ENCODE results near the gene ZBP1. TPM values are rescaled to one million over a fixed set of nuclear protein-coding genes. Genes with fewer than 3 reads are reported as not detected.

Gene ZBP1
- polyA plus RNA-seq, 1 experiment = not detected

- H3K4me3 ChIP-seq (ENCODE audit: low read depth, low read length) = no peak overlapping the region
- CTCF ChIA-PET = no interaction called here
- H3K9me3 ChIP-seq (ENCODE audit: control insufficient read depth, insufficient read depth, low read length) = no peaks in the 10 kb centered on the region; the same call in 1 of the 2 replicates
- POLR2A ChIA-PET = no interaction called here
- H3K27me3 ChIP-seq (ENCODE audit: control insufficient read depth, insufficient read depth, low read length) = no peaks in the 10 kb centered on the region
- no peak overlapping the region for H3K27ac ChIP-seq (ENCODE audit: low read depth, low read length)
- TF ChIP-seq CTCF (IDR thresholded peaks at IDR 0.05; ENCODE audit: low read depth, low read length) = no peak
- DNase-seq (ENCODE audit: low read depth, low spot score) = no peak
Measured at GRCh38 chr20:57647006-57647932, 27.0 kb upstream of the ZBP1 start.

GRCh38 chr20:57638895-57639236 is 18.6 kb upstream of the ZBP1 start:
- H3K9me3 ChIP-seq (ENCODE audit: control insufficient read depth, insufficient read depth, low read length) = no peaks in the 10 kb centered on the region
- no peak for DNase-seq (ENCODE audit: low read depth, low spot score)
- H3K27me3 ChIP-seq (ENCODE audit: control insufficient read depth, insufficient read depth, low read length) = peaks cover 15% of the 10 kb centered on the region
- TF ChIP-seq CTCF (IDR thresholded peaks at IDR 0.05; ENCODE audit: low read depth, low read length) = no peak
- ChIA-PET POLR2A (interaction anchor here (0.7 kb wide), 1 partner anchor 243 kb away, joined by 6 read pairs; no protein-coding TSS in a partner anchor), CTCF (interaction anchor here (1.1 kb wide), 1 partner anchor 571 kb away, joined by 4 read pairs; no protein-coding TSS in a partner anchor)
- H3K27ac ChIP-seq (ENCODE audit: low read depth, low read length) = no peak overlapping the region
- H3K4me3 ChIP-seq (ENCODE audit: low read depth, low read length) = no peak overlapping the region

GRCh38 chr20:57638173-57638894 is 18.1 kb upstream of the ZBP1 start:
- no peak for TF ChIP-seq CTCF (IDR thresholded peaks at IDR 0.05; ENCODE audit: low read depth, low read length)
- POLR2A ChIA-PET = interaction anchor here (0.7 kb wide), 1 partner anchor 242 kb away, joined by 6 read pairs; no protein-coding TSS in a partner anchor
- DNase-seq (ENCODE audit: low read depth, low spot score) = no peak
- peaks cover 15% of the 10 kb centered on the region for H3K27me3 ChIP-seq (ENCODE audit: control insufficient read depth, insufficient read depth, low read length)
- H3K4me3 ChIP-seq (ENCODE audit: low read depth, low read length) = no peak overlapping the region
- no peak overlapping the region for H3K27ac ChIP-seq (ENCODE audit: low read depth, low read length)
- no peaks in the 10 kb centered on the region for H3K9me3 ChIP-seq (ENCODE audit: control insufficient read depth, insufficient read depth, low read length)
- CTCF ChIA-PET = interaction anchor here (1.1 kb wide), 1 partner anchor 572 kb away, joined by 4 read pairs; no protein-coding TSS in a partner anchor

GRCh38 chr20:57633945-57634491 is 13.8 kb upstream of the ZBP1 start:
- no peak for DNase-seq (ENCODE audit: low read depth, low spot score)
- H3K4me3 ChIP-seq (ENCODE audit: low read depth, low read length) = no peak overlapping the region
- H3K9me3 ChIP-seq (ENCODE audit: control insufficient read depth, insufficient read depth, low read length) = no peaks in the 10 kb centered on the region; the same call in 1 of the 2 replicates
- CTCF ChIA-PET = no interaction called here
- TF ChIP-seq CTCF (IDR thresholded peaks at IDR 0.05; ENCODE audit: low read depth, low read length) = no peak
- POLR2A ChIA-PET = no interaction called here
- no peak overlapping the region for H3K27ac ChIP-seq (ENCODE audit: low read depth, low read length)
- peaks cover 12% of the 10 kb centered on the region for H3K27me3 ChIP-seq (ENCODE audit: control insufficient read depth, insufficient read depth, low read length)

Data from AG04450 (cell line).